ENCODE results near the gene ACTN4. TPM values are rescaled to one million over a fixed set of nuclear protein-coding genes. Genes with fewer than 3 reads are reported as not detected.

ACTN4 gene
- total and polyA plus RNA-seq, 11 donors: 100 to 307 (median 149) TPM

DNA sequence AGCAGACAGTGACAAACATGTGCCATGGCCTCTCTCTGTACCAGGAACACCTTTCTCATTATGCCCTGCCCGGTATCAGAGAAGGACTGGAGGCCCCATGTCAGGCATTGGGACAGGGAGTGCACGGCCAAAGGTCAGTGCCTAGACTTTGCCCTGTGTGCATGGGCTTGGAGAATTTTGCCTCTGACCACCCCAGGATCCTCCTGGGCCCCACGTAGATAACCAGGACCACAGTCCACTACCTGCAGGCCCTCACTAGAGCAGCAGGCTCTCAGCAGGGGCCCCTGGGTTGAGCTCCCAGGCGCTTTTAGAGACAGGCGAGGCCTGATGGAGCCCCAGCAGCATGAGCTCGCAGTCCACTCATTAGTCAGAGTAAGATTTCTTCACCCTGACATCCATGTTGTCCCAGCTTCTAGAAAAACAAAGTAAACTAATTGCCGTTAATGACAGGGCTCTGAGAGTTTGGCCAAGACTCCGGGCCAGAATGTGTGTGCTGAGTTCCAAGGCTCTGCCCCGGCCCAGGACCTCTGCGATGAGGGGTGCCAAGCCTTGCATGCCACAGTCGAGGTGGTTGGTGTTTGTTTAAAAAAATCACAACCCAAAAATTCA, 54.1 kb downstream of the ACTN4 start:
- Histone ChIP-seq H3K9me3 (no peaks in the 10 kb centered on the region), H3K4me3 (no peak overlapping the region), H3K27me3 (no peaks in the 10 kb centered on the region), H3K27ac (peak overlapping the region in 11 of 12 donors; percentile 27 to 96 (median 56)), H3K4me1 (peaks cover 15 to 100% (median 78%) of the 10 kb centered on the region in 12 donors), H3K36me3 (peaks cover 3 to 81% (median 71%) of the 10 kb centered on the region in 9 donors)
- no peak for ATAC-seq
- TF ChIP-seq POLR2A (IDR thresholded peaks at IDR 0.05) (no peak), CTCF (IDR thresholded peaks at IDR 0.05) (no peak)
- WGBS, 4 donors: 61 to 71% (median 68%) methylated on average over 8 to 11 of the region's 11 CpGs
- intact Hi-C loops (cut with DNase I): loop anchor here in 1 of 10 donors (5.0 kb wide), 1 partner anchor 54 kb away; the partner anchor contains the start of gene ACTN4
- no peak for DNase-seq

DNA sequence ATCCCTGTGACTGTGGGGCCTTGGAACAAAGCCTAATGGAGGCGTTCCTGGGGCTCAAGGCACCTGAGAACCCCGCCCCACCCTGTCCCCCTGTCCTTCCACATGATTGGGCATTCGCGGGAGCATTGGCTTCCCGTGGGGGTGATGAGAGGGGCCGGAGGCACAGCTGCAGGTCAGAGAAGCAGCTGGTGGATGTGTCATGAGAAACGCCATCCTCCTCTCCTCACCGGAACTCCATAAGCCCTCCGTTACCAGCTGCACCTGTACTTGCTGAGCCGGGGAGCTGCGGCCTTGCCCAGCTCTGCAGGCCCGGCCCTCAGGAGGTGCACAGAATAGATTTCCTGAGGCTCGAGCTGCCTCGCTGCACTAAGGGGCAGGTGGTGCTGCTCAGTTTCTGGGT, 54.8 kb downstream of the ACTN4 start:
- H3K4me3 ChIP-seq: no peak overlapping the region
- TF ChIP-seq CTCF (IDR thresholded peaks at IDR 0.05) (no peak), POLR2A (IDR thresholded peaks at IDR 0.05) (no peak)
- H3K27me3 ChIP-seq: no peaks in the 10 kb centered on the region
- intact Hi-C loops (cut with DNase I): loop anchor here in 1 of 10 donors (5.0 kb wide), 1 partner anchor 55 kb away; the partner anchor contains the start of gene ACTN4
- H3K9me3 ChIP-seq: no peaks in the 10 kb centered on the region
- no peak for DNase-seq
- ATAC-seq: no peak
- 63 to 78% (median 74%) methylated on average over 10 to 14 of the region's 14 CpGs for WGBS, 4 donors
- H3K36me3 ChIP-seq: peaks cover 3 to 82% (median 75%) of the 10 kb centered on the region in 9 donors
- H3K4me1 ChIP-seq: peaks cover 20 to 100% (median 78%) of the 10 kb centered on the region in 12 donors
- peak overlapping the region in 9 of 12 donors; percentile 35 to 96 (median 81) for H3K27ac ChIP-seq

DNA sequence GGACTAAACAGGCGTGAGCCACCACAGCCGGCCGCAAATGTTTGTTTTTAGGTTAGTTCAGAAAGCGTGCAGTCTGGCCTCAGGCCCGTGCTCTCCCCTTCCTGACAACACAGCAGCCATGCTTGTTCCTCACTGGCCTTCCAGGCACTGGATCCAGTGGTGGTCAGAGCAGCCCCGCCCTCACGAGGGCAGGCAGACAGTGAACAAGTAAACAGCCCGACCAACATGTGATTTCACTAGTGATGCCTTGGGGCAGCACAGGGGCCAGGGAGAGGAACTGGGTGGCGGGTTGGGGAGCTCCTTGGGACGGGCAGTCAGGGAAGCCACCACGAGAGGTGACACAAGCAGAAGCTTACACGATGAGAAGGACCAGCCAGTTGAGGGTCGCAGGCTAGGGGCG, 56.1 kb downstream of the ACTN4 start:
- Histone ChIP-seq H3K36me3 (peaks cover 3 to 86% (median 83%) of the 10 kb centered on the region in 9 donors), H3K9me3 (no peaks in the 10 kb centered on the region), H3K4me1 (peaks cover 26 to 100% (median 78%) of the 10 kb centered on the region in 12 donors), H3K4me3 (no peak overlapping the region), H3K27ac (peak overlapping the region in 7 of 12 donors; percentile 12 to 98 (median 92)), H3K27me3 (no peaks in the 10 kb centered on the region)
- no peak for ATAC-seq
- intact Hi-C loops (cut with DNase I): loop anchor here in 1 of 10 donors (5.0 kb wide), 1 partner anchor 56 kb away; the partner anchor contains the start of gene ACTN4
- 90 to 93% (median 90%) methylated on average over 12 to 14 of the region's 14 CpGs for WGBS, 4 donors
- DNase-seq: no peak
- no peak for TF ChIP-seq CTCF (IDR thresholded peaks at IDR 0.05)
- no peak for TF ChIP-seq POLR2A (IDR thresholded peaks at IDR 0.05)

GRCh38 chr19:38704488-38705026, 57.1 kb downstream of the ACTN4 start:
- peaks cover 3 to 97% (median 93%) of the 10 kb centered on the region in 9 donors for H3K36me3 ChIP-seq
- ATAC-seq: no peak
- WGBS, 4 donors: 85 to 90% (median 89%) methylated on average over 12 to 13 of the region's 13 CpGs

More at GRCh38 chr19:38704488-38705026, 57.1 kb downstream of the ACTN4 start:
- Histone ChIP-seq H3K27ac (peak overlapping the region in 11 of 12 donors; percentile 51 to 98 (median 84)), H3K4me3 (no peak overlapping the region), H3K9me3 (no peaks in the 10 kb centered on the region), H3K27me3 (no peaks in the 10 kb centered on the region), H3K4me1 (peaks cover 35 to 100% (median 79%) of the 10 kb centered on the region in 12 donors)
- intact Hi-C loops (cut with DNase I): loop anchor here in 8 of 10 donors (5.0 kb wide), 5 partner anchors 37 to 67 kb away; partner anchors contain the start of gene ACTN4 (in 3 of the 8)
- no peak for DNase-seq
- TF ChIP-seq CTCF (IDR thresholded peaks at IDR 0.05) (no peak), POLR2A (IDR thresholded peaks at IDR 0.05) (no peak)

Data from heart left ventricle (tissue), 16 donors.